Colonic mucosa (tissue), 4 donors: ENCODE data around the gene MDC1. TPM values are rescaled to one million over a fixed set of nuclear protein-coding genes. Genes with fewer than 3 reads are reported as not detected.
"Not testable (repeated sequence)": the region's sequence is repeated elsewhere in the genome, so short reads cannot be mapped to it uniquely, and the experiment has no call there.

Source experiments
- DNase-seq: peaks from one replicate; pipeline ENCODE4 v3.0.0-alpha.2; 2020
- H3K27ac ChIP-seq: fragments of 200-600 bp; one replicate; pipeline ENCODE4 v1.8.0; 2021
- H3K27me3 ChIP-seq: fragments of 200-600 bp; one replicate; pipeline ENCODE4 v1.8.0; 2021
- H3K36me3 ChIP-seq: fragments of 200-600 bp; one replicate; pipeline ENCODE4 v1.8.0; 2021
- H3K4me1 ChIP-seq: fragments of 200-600 bp; one replicate; pipeline ENCODE4 v1.8.0; 2021; ENCODE audit warnings: mild to moderate bottlenecking
- H3K4me3 ChIP-seq: fragments of 200-600 bp; one replicate; pipeline ENCODE4 v1.8.0; 2021
- H3K9ac ChIP-seq, 2 donors: one replicate each; pipeline ENCODE4 v1.7.0; 2013; ENCODE audit warnings: control low read depth in 2 of 2, low read depth in 2 of 2, low read length in 2 of 2
- H3K9me3 ChIP-seq: fragments of 200-600 bp; one replicate; pipeline ENCODE4 v1.8.0; 2021
- intact Hi-C: fragments of 100-400 bp; cut with DNase I; formaldehyde crosslinking; loops from one replicate; pipeline ENCODE4 v1.14.1; 2022
- total RNA-seq, 2 donors: library from RNA; stranded (reverse); fragmentation: NEBNext Ultra II Directional in 1 of 2; extraction: Animal tissue kit (Norgen Biotek cat#: 25700) in 1 of 2; gene quantifications; one replicate each; pipeline ENCODE4 v1.2.1, GENCODE V29; 2021
- TF ChIP-seq, protein P1 (sequence below): fragments of 200-600 bp; IDR thresholded peaks from one replicate; pipeline ENCODE4 v1.8.0; 2022; ENCODE audit warnings: antibody characterized with exemption, mild to moderate bottlenecking
- donor health status: healthy.
- donor health status: DM: no; HTN: no; CAD: no.
- donor health status: DM: no; HTN: no; CAD: no.

The MDC1 gene
- total RNA-seq, 2 donors from 2014 or later = 14.0 to 59.0 TPM

GRCh38 chr6:30722280-30723112 is 5.4 kb upstream of the MDC1 start:
- peak overlapping the region; percentile 38 to 87 for H3K9ac ChIP-seq
- TF ChIP-seq, protein P1, sequence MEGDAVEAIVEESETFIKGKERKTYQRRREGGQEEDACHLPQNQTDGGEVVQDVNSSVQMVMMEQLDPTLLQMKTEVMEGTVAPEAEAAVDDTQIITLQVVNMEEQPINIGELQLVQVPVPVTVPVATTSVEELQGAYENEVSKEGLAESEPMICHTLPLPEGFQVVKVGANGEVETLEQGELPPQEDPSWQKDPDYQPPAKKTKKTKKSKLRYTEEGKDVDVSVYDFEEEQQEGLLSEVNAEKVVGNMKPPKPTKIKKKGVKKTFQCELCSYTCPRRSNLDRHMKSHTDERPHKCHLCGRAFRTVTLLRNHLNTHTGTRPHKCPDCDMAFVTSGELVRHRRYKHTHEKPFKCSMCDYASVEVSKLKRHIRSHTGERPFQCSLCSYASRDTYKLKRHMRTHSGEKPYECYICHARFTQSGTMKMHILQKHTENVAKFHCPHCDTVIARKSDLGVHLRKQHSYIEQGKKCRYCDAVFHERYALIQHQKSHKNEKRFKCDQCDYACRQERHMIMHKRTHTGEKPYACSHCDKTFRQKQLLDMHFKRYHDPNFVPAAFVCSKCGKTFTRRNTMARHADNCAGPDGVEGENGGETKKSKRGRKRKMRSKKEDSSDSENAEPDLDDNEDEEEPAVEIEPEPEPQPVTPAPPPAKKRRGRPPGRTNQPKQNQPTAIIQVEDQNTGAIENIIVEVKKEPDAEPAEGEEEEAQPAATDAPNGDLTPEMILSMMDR = peak; percentile 97
- DNase-seq = peak; percentile 89
- H3K4me3 ChIP-seq = peak overlapping the region; percentile 80
- H3K9me3 ChIP-seq = no peaks in the 10 kb centered on the region
- intact Hi-C loops = loop anchor here (1.0 kb wide), 1 partner anchor 43 kb away; no protein-coding TSS in a partner anchor
- H3K4me1 ChIP-seq = no peaks in the 10 kb centered on the region
- H3K36me3 ChIP-seq = peaks cover 23% of the 10 kb centered on the region
- no peaks in the 10 kb centered on the region for H3K27me3 ChIP-seq
- peak overlapping the region; percentile 95 for H3K27ac ChIP-seq

DNA sequence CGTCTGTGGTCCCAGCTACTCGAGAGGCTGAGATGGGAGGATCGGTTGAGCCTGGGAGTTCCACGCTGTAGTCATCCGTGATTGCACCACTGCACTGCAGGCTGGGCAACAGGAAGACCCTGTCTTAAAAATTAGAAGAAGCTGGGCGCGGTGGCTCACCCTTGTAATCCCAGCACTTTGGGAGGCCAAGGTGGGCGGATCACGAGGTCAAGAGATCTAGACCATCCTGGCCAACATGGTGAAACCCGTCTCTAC is 4.9 kb upstream of the MDC1 start:
- Histone ChIP-seq H3K4me3 (peak overlapping the region; percentile 80), H3K9ac (peak overlapping the region; percentile 87 to 89), H3K27ac (peak overlapping the region; percentile 95), H3K36me3 (peaks cover 20% of the 10 kb centered on the region)
- not testable (repeated sequence) for H3K4me1 ChIP-seq, H3K9me3 ChIP-seq, H3K27me3 ChIP-seq
- intact Hi-C loops = loop anchor here (1.0 kb wide), 1 partner anchor 43 kb away; no protein-coding TSS in a partner anchor
- peak; percentile 33 for DNase-seq

GRCh38 chr6:30721198-30722024 is 4.3 kb upstream of the MDC1 start:
- TF ChIP-seq, protein P1 = peak; percentile 52

GRCh38 chr6:30720738-30721197 is 3.7 kb upstream of the MDC1 start:
- Histone ChIP-seq H3K4me1 (peaks cover 7% of the 10 kb centered on the region), H3K4me3 (peak overlapping the region; percentile 80), H3K27me3 (no peaks in the 10 kb centered on the region), H3K9ac (peak overlapping the region; percentile 80 to 83), H3K36me3 (peaks cover 20% of the 10 kb centered on the region), H3K27ac (peak overlapping the region; percentile 95), H3K9me3 (no peaks in the 10 kb centered on the region)
- intact Hi-C loops = no loop called here
- DNase-seq = peak; percentile 78
- TF ChIP-seq, protein P1 = no peak

More at GRCh38 chr6:30721198-30722024, 4.3 kb upstream of the MDC1 start:
- H3K9me3 ChIP-seq = no peaks in the 10 kb centered on the region
- H3K27ac ChIP-seq = peak overlapping the region; percentile 95
- peaks cover 3% of the 10 kb centered on the region for H3K4me1 ChIP-seq
- H3K27me3 ChIP-seq = no peaks in the 10 kb centered on the region
- peak overlapping the region; percentile 87 to 89 for H3K9ac ChIP-seq
- intact Hi-C loops = loop anchor here (1.0 kb wide), 1 partner anchor 42 kb away; no protein-coding TSS in a partner anchor
- H3K4me3 ChIP-seq = peak overlapping the region; percentile 80
- DNase-seq = peak; percentile 91
- H3K36me3 ChIP-seq = peaks cover 20% of the 10 kb centered on the region

GRCh38 chr6:30719791-30720737 is 3.0 kb upstream of the MDC1 start, which contains the start of gene TUBB:
TUBB (plus strand) TSS chr6:30720352; CDS start chr6:30720507, 155 bp downstream.
- Histone ChIP-seq H3K4me1 (peaks cover 7% of the 10 kb centered on the region), H3K36me3 (peaks cover 18% of the 10 kb centered on the region), H3K27ac (peak within 1 kb of the TSS; percentile 95), H3K9me3 (no peaks in the 10 kb centered on the region), H3K4me3 (peak within 1 kb of the TSS; percentile 80), H3K27me3 (no peaks in the 10 kb centered on the region), H3K9ac (peak within 1 kb of the TSS; percentile 80 to 83)
- peak; percentile 97 for DNase-seq
- intact Hi-C loops = no loop called here
- TF ChIP-seq, protein P1 = no peak
